Osteocyte (in vitro differentiated cells): ENCODE data around the gene CFAP46. TPM values are rescaled to one million over a fixed set of nuclear protein-coding genes. Genes with fewer than 3 reads are reported as not detected.

ENCODE experiments used
- DNase-seq: peaks from one replicate; pipeline ENCODE4 v3.0.0; 2021; ENCODE audit warnings: mixed read lengths; ENCODE audit not compliant: unreplicated experiment; ENCODE audit errors: extremely low spot score
- H3K27ac Mint-ChIP-seq: one replicate; pipeline ENCODE4 v1.8.0; 2021; ENCODE audit warnings: mild to moderate bottlenecking, mixed read lengths; ENCODE audit not compliant: unreplicated experiment
- H3K27me3 Mint-ChIP-seq: one replicate; pipeline ENCODE4 v1.8.0; 2021; ENCODE audit warnings: mixed read lengths; ENCODE audit not compliant: unreplicated experiment
- H3K36me3 Mint-ChIP-seq: one replicate; pipeline ENCODE4 v1.8.0; 2021; ENCODE audit warnings: mixed read lengths; ENCODE audit not compliant: unreplicated experiment
- H3K4me1 Mint-ChIP-seq: one replicate; pipeline ENCODE4 v1.8.0; 2021; ENCODE audit warnings: mixed read lengths; ENCODE audit not compliant: unreplicated experiment
- H3K4me3 Mint-ChIP-seq: one replicate; pipeline ENCODE4 v1.8.0; 2021; ENCODE audit warnings: mild to moderate bottlenecking, moderate library complexity, mixed read lengths; ENCODE audit not compliant: unreplicated experiment
- H3K9me3 Mint-ChIP-seq: one replicate; pipeline ENCODE4 v1.8.0; 2021; ENCODE audit warnings: mixed read lengths; ENCODE audit not compliant: unreplicated experiment
- total RNA-seq: library from RNA; stranded (reverse); gene quantifications from 2 replicates; pipeline ENCODE4 v1.2.1, GENCODE V29; 2021
- TF ChIP-seq, protein P1 (sequence below): fragments of 200-600 bp; sonication (generic); IDR thresholded peaks from 2 replicates; pipeline ENCODE4 v1.5.0; 2021; ENCODE audit warnings: antibody characterized with exemption, mild to moderate bottlenecking, moderate library complexity

Gene CFAP46
- total RNA-seq, 1 donor from 2014 or later = 0.56 TPM

DNA sequence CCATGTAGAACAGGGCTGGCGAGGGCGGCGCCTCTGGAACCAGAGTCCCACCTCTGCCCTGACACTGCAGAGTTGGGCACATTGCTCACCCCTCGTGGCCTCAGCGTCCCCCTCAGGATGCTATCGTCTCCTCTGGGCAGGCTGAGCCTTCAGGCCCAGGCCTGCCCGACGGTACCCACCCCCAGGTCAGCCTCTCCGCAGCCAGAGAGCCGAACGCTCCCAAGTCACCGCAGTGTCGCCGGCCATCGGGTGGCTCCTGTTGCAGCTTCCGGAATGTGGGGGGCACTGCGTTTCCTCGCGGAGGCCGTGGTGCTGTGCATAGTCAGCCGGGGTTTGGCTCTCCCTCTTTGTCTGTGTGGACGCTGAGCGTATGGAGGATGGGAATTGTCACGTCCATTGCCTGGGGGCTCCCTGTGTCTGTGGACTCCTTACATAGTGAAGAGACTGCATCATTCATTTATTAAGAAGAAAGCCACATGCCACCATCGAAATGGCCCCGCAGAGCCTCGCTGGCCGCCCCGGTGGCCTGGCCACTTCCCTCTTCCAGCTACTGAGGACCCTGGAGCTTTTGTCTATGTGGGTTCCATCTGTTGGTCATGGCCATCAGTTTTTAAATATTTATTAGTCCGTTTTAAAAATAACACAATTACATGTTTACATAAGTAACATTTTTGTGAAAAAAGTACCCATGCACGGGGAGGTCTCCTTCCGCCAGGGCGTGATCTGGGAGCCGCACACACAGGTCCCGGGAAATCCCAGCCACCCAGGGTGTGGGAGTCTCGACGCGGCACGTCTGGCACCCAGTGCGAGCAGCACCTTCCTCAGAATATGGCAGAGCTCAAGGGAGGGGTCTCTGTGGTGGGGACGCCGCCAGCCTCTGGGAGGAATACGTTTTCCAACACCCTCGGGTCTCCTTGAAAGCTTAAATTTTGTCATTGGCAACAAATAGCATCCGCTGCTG lies 172.0 kb downstream of the CFAP46 start:
- H3K36me3 Mint-ChIP-seq = peaks cover 19% of the 10 kb centered on the region
- H3K27ac Mint-ChIP-seq = no peak overlapping the region
- H3K27me3 Mint-ChIP-seq = no peaks in the 10 kb centered on the region
- TF ChIP-seq, protein P1, sequence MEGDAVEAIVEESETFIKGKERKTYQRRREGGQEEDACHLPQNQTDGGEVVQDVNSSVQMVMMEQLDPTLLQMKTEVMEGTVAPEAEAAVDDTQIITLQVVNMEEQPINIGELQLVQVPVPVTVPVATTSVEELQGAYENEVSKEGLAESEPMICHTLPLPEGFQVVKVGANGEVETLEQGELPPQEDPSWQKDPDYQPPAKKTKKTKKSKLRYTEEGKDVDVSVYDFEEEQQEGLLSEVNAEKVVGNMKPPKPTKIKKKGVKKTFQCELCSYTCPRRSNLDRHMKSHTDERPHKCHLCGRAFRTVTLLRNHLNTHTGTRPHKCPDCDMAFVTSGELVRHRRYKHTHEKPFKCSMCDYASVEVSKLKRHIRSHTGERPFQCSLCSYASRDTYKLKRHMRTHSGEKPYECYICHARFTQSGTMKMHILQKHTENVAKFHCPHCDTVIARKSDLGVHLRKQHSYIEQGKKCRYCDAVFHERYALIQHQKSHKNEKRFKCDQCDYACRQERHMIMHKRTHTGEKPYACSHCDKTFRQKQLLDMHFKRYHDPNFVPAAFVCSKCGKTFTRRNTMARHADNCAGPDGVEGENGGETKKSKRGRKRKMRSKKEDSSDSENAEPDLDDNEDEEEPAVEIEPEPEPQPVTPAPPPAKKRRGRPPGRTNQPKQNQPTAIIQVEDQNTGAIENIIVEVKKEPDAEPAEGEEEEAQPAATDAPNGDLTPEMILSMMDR = no peak
- H3K4me1 Mint-ChIP-seq = no peaks in the 10 kb centered on the region
- DNase-seq = no peak
- H3K4me3 Mint-ChIP-seq = no peak overlapping the region
- H3K9me3 Mint-ChIP-seq = no peaks in the 10 kb centered on the region

DNA sequence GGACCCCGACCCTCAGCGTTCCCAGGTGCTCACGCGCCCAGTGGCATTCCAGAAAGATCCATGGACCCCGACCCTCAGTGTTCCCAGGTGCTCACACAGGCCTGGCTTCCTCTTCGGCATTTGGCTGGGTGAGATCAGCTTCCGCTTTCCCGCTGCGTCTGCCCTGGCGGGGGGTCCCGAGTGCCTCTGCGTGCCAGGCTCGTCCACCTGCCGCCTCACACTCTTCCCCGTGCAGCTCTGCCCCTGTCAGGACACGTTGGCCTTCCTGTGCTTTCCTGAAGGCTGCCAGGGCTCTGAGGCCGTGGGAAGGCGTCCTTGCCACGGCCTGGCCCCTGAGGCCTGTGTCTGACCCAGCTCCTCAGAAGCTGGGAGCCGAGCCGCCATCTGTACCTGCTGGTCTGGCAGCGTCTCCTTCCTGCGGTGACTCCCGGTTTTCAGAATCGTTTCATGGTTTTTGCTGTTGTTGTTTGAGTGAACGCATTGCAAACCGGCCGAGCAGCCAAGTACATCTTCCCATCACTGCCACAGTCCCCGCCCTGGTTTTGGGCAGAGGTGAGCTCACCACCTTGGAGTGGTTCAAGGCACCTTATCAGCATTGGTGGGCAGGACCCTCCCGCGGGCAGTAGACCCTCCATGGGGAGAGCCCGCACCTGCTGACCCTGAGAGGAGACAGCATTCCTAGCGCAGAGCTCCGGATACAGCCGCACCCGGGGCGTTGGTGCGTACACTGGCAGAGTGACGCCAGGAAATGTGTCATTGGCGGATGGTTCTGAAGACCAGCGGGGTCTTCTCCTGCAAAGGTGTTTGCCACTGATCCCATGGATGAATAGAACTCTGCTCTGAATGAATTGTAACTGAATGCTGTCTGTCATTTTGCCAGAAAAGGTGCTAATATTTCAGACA lies 173.8 kb downstream of the CFAP46 start:
- Mint-ChIP-seq H3K9me3 (no peaks in the 10 kb centered on the region), H3K27me3 (no peaks in the 10 kb centered on the region), H3K4me3 (no peak overlapping the region), H3K27ac (no peak overlapping the region), H3K4me1 (no peaks in the 10 kb centered on the region), H3K36me3 (peaks cover 19% of the 10 kb centered on the region)
- DNase-seq = no peak
- TF ChIP-seq, protein P1 = no peak

DNA sequence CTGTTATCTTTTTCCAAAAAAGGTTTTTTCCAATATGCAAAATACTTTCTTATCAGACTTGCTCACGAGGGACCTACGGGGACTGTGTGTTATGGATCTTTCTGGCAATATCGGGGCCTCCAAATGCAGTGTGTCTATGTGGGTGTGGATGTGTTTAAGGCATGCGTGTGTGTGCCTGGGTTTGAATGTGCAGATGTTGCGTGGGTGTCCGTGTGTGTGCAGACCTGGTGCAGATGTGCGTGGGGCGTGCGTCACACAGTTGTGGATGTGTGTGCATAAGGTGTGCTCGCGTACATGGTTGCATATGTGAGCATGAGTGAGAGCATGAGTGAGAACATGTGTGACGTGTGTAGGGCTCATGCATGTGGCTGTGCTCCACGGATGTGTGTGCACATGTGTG lies 176.1 kb downstream of the CFAP46 start:
- DNase-seq = no peak
- no peak overlapping the region for H3K4me3 Mint-ChIP-seq
- no peak overlapping the region for H3K27ac Mint-ChIP-seq
- TF ChIP-seq, protein P1 = no peak
- H3K9me3 Mint-ChIP-seq = no peaks in the 10 kb centered on the region
- H3K36me3 Mint-ChIP-seq = peaks cover 20% of the 10 kb centered on the region
- H3K27me3 Mint-ChIP-seq = no peaks in the 10 kb centered on the region
- no peaks in the 10 kb centered on the region for H3K4me1 Mint-ChIP-seq

DNA sequence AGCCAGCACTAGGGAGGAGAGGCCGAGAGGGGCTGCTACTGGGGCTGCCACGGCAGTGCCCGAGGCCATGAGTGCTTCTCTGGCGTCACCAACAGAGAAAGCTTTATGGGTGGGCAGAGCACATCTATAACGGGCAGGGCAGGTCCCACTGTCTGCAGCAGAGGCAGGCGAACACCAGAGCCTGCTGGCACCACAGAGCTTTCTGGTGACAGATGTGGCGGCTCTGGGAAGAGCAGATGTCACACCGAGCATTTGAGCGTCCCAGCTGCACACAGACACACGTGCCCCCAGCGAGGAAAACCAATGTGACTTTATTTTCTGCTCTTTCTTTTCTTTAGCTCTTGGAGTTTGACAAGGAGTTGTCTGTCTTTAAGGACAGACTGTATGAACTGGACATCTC lies 176.9 kb downstream of the CFAP46 start:
- TF ChIP-seq, protein P1 = no peak
- Mint-ChIP-seq H3K4me1 (no peaks in the 10 kb centered on the region), H3K36me3 (peaks cover 25% of the 10 kb centered on the region), H3K9me3 (peaks cover 5% of the 10 kb centered on the region), H3K27ac (no peak overlapping the region), H3K4me3 (no peak overlapping the region), H3K27me3 (no peaks in the 10 kb centered on the region)
- DNase-seq = no peak

DNA sequence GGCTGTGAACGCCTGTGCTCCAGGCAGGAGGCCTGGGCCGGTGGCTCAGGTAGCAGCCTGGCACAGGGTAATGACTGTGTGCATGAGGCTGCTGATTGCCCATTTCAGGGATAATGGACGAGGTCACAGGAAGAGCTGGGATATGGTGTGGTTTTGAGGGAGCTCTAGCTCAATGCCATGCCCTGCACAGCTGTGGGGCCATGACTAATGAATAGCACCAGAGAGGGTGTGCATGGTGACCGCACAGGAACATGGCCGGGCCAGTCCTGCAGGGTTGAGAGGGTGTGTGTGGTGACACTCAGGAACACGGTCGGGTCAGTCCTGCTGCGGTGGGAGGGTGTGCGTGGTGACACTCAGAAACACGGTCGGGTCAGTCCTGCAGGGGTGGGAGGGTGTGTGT lies 178.3 kb downstream of the CFAP46 start:
- no peak overlapping the region for H3K27ac Mint-ChIP-seq
- no peak for DNase-seq
- H3K36me3 Mint-ChIP-seq = peaks cover 25% of the 10 kb centered on the region
- no peaks in the 10 kb centered on the region for H3K27me3 Mint-ChIP-seq
- H3K9me3 Mint-ChIP-seq = peaks cover 5% of the 10 kb centered on the region
- TF ChIP-seq, protein P1 = no peak
- no peak overlapping the region for H3K4me3 Mint-ChIP-seq
- no peaks in the 10 kb centered on the region for H3K4me1 Mint-ChIP-seq
